ENCODE measurements around the gene MTG1. TPM values are rescaled to one million over a fixed set of nuclear protein-coding genes. Genes with fewer than 3 reads are reported as not detected.

Gene MTG1
- total RNA-seq, 2 donors from 2014 or later, result 9.9 to 15.1 TPM

GRCh38 chr10:133453516-133454203 is 59.7 kb downstream of the MTG1 start, which contains the start of gene SCART1:
Gene SCART1, plus strand, starts transcription at chr10:133453945. Its CDS starts 53 bp downstream, at chr10:133453998.
- DNase-seq (ENCODE audit: low spot score), result peak; percentile 50
- H3K27ac ChIP-seq, result no peak within 1 kb of the TSS
- H3K9me3 ChIP-seq, result peaks cover 0 to 9% of the 10 kb centered on the region in 2 donors
- TF ChIP-seq CTCF (IDR thresholded peaks at IDR 0.05), result no peak
- H3K4me1 ChIP-seq, result no peaks in the 10 kb centered on the region
- no peak within 1 kb of the TSS for H3K4me3 ChIP-seq
- no peaks in the 10 kb centered on the region for H3K27me3 ChIP-seq
- no peaks in the 10 kb centered on the region for H3K36me3 ChIP-seq

GRCh38 chr10:133454204-133454893 is 60.4 kb downstream of the MTG1 start:
- Histone ChIP-seq H3K4me1 (no peaks in the 10 kb centered on the region), H3K9me3 (peaks cover 0 to 2% of the 10 kb centered on the region in 2 donors), H3K27me3 (no peaks in the 10 kb centered on the region), H3K4me3 (no peak overlapping the region), H3K36me3 (no peaks in the 10 kb centered on the region), H3K27ac (no peak overlapping the region)
- no peak for TF ChIP-seq CTCF (IDR thresholded peaks at IDR 0.05)
- DNase-seq (ENCODE audit: low spot score), result peak; percentile 21

- Histone ChIP-seq H3K4me3 (no peak overlapping the region), H3K27ac (no peak overlapping the region), H3K9me3 (no peaks in the 10 kb centered on the region), H3K4me1 (no peaks in the 10 kb centered on the region), H3K27me3 (no peaks in the 10 kb centered on the region), H3K36me3 (no peaks in the 10 kb centered on the region)
- peak; percentile 34 for DNase-seq (ENCODE audit: low spot score)
- no peak for TF ChIP-seq CTCF (IDR thresholded peaks at IDR 0.05)
These were observed 61.2 kb downstream of the MTG1 start for GRCh38 chr10:133455196-133455595.

GRCh38 chr10:133455611-133456031 is 61.7 kb downstream of the MTG1 start:
- no peaks in the 10 kb centered on the region for H3K27me3 ChIP-seq
- peak; percentile 21 for DNase-seq (ENCODE audit: low spot score)
- no peak overlapping the region for H3K4me3 ChIP-seq
- H3K36me3 ChIP-seq, result no peaks in the 10 kb centered on the region
- H3K4me1 ChIP-seq, result no peaks in the 10 kb centered on the region
- H3K9me3 ChIP-seq, result no peaks in the 10 kb centered on the region
- no peak for TF ChIP-seq CTCF (IDR thresholded peaks at IDR 0.05)
- no peak overlapping the region for H3K27ac ChIP-seq

GRCh38 chr10:133456041-133456951 is 62.3 kb downstream of the MTG1 start:
- no peaks in the 10 kb centered on the region for H3K27me3 ChIP-seq
- H3K27ac ChIP-seq, result no peak overlapping the region
- no peaks in the 10 kb centered on the region for H3K36me3 ChIP-seq
- no peak overlapping the region for H3K4me3 ChIP-seq
- H3K9me3 ChIP-seq, result no peaks in the 10 kb centered on the region
- no peaks in the 10 kb centered on the region for H3K4me1 ChIP-seq
- TF ChIP-seq CTCF (IDR thresholded peaks at IDR 0.05), result no peak
- DNase-seq (ENCODE audit: low spot score), result peak; percentile 48
